Omental fat pad (tissue), 4 donors: ENCODE measurements around the gene AGBL1. TPM values are rescaled to one million over a fixed set of nuclear protein-coding genes. Genes with fewer than 3 reads are reported as not detected.

Experiments used
- ATAC-seq: fragments of 150-250 bp; one replicate; pipeline ENCODE4 v1.9.1; 2016; ENCODE audit warnings: mild to moderate bottlenecking, moderate library complexity; ENCODE audit not compliant: low FRiP score
- DNase-seq: peaks from one replicate; pipeline ENCODE4 v3.0.0-alpha.2; 2019; ENCODE audit warnings: low spot score
- CTCF ChIP-seq, 3 donors: fragments of 450-650 bp; IDR thresholded peaks; one replicate each; pipeline ENCODE4 v1.5.1; 2016 to 2017; ENCODE audit warnings: antibody characterized with exemption in 3 of 3, mild to moderate bottlenecking in 3 of 3, moderate library complexity in 2 of 3
- total RNA-seq, 4 donors: library from RNA; depleted of rRNA; stranded (reverse); fragments of >200 nt; gene quantifications; one replicate each; pipeline ENCODE4 v1.1.0, GENCODE V29; 2016

The AGBL1 gene
- total RNA-seq, 4 donors from 2014 or later, result not detected

DNA sequence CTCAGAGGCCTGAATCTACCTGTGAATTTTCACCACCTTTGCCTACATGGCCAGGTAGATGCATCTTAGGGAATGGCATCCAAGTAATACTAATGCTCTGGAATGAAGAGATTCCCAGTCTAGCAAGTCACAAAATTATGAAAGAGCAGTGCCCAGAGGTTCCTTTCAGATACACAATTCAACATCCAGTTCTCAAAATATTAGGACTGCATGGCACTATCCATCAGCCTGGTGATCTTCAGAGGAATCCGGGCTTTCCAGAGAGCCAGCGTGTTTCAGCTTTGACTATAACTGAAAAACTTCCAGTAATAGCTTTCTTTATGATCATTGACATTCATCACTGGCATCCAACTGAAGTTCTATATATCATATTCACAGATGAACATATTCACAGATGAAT, 849.8 kb downstream of the AGBL1 start:
- DNase-seq, result no peak
- TF ChIP-seq CTCF (IDR thresholded peaks at IDR 0.05), result no peak
- ATAC-seq, result no peak

DNA sequence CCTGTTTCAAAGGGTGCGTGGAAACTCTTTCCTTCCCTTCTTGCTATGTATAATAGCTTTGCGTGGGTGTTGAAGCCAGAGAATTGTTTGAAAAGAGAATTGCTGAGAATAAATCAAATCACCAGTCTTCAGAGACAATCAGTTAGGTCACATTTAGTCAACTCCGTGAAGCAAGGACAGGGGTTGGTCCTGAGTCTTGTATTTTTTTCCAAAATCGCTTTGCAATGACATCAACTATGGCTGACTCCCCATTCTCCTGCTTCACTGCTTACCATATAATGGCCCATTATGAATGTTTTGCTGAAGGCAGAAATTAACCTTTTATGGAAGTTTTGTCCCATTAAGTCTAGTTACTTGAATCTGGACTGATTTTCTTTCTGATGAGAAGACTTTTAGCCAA, 852.8 kb downstream of the AGBL1 start:
- no peak for ATAC-seq
- DNase-seq, result no peak
- no peak for TF ChIP-seq CTCF (IDR thresholded peaks at IDR 0.05)

DNA sequence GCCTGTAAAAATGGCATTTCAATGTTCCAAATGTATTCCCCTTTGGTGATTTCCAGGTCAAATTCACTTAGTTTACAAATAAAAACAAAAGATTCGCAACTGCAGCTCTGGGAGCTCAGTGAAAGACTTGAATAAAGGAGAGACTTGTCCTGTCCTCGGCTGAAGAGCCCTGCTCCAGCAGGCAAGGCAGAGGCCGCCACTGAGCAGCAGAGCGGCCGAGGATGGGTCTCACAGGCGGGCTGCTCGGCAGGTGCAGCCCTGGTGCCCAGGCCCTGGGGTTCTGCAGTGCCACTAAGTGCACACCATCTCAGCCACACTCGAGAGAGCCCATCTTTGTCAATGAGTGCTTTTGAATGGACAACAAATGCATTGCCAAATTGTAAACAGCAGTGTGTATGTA, 856.2 kb downstream of the AGBL1 start:
- no peak for DNase-seq
- no peak for TF ChIP-seq CTCF (IDR thresholded peaks at IDR 0.05)
- ATAC-seq, result no peak

DNA sequence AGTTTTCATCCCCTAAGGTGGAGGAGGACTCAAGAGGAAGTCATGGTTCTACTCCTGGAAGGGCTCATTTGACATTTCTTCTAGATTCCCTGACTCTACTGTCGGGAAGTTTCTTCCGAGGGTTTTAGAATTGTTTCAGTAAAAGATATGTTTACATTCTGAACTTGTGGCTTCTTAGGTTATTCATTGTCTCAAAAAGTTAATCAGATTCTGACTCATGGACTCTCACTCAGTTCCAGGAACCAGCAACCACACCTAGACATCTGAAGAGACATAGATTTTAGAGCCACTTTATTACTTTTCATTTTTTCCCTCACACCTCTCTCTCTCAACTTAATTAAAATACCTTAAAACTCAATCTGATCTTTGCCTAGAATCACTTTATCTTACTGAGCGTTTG, 862.6 kb downstream of the AGBL1 start:
- DNase-seq (no peak), ATAC-seq (no peak)
- TF ChIP-seq CTCF (IDR thresholded peaks at IDR 0.05), result no peak

DNA sequence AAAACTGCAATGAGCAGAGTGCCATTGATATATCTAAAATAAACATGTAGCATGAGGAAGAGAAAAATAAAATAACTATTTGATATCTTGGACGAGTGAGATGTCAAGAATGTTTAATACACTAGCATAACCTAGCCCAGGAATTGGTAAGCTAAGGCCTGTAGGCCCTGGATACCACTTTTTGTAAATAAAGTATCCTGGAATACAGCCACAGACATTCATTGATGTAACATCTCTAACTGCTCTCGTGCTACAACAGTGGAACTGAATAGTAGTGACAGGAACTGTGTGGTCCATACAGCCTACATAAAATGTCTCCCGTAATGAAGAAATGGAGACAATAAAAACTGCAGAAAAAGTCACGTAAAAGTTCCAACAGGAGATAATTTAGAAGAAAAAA, 869.0 kb downstream of the AGBL1 start:
- no peak for TF ChIP-seq CTCF (IDR thresholded peaks at IDR 0.05)
- DNase-seq (no peak), ATAC-seq (no peak)

- ATAC-seq (no peak), DNase-seq (no peak)
- no peak for TF ChIP-seq CTCF (IDR thresholded peaks at IDR 0.05)
These were observed 879.6 kb downstream of the AGBL1 start for GRCh38 chr15:86959254-86959653.

GRCh38 chr15:86961669-86962068, 882.0 kb downstream of the AGBL1 start:
- no peak for DNase-seq
- ATAC-seq, result no peak
- no peak for TF ChIP-seq CTCF (IDR thresholded peaks at IDR 0.05)
